Stimulated activated CD8-positive, alpha-beta memory T cell treated with anti-CD3 and anti-CD28 coated beads, Interleukin-4, amount 100 ng/mL, for 48 hours (primary cell): ENCODE measurements around the gene PMEPA1.

Source experiments
- DNase-seq: peaks from one replicate; pipeline ENCODE4 v3.0.0-alpha.2; 2020

Gene PMEPA1

GRCh38 chr20:57709823-57710799 is at the start of gene PMEPA1:
TSS of gene PMEPA1 (minus strand) at chr20:57710015. CDS start at chr20:57709582, 433 bp downstream.
- DNase-seq, result peak; percentile 91

- DNase-seq, result no peak
Observed at GRCh38 chr20:57757767-57758166, 48.0 kb upstream of the PMEPA1 start.

GRCh38 chr20:57756921-57757320 is 47.1 kb upstream of the PMEPA1 start:
- DNase-seq, result no peak

- no peak for DNase-seq
Observed at GRCh38 chr20:57756213-57756612, 46.4 kb upstream of the PMEPA1 start.

GRCh38 chr20:57755609-57756008 is 45.8 kb upstream of the PMEPA1 start:
- DNase-seq, result no peak

- no peak for DNase-seq
Observed at GRCh38 chr20:57754190-57754589, 44.4 kb upstream of the PMEPA1 start.

- no peak for DNase-seq
Observed at GRCh38 chr20:57753332-57754164, 43.7 kb upstream of the PMEPA1 start.

GRCh38 chr20:57751411-57751810 is 41.6 kb upstream of the PMEPA1 start:
- no peak for DNase-seq

- no peak for DNase-seq
Observed at GRCh38 chr20:57749869-57750268, 40.1 kb upstream of the PMEPA1 start.

GRCh38 chr20:57749131-57749690 is 39.4 kb upstream of the PMEPA1 start:
- DNase-seq, result no peak

- peak; percentile 49 for DNase-seq
Observed at GRCh38 chr20:57748601-57749130, 38.9 kb upstream of the PMEPA1 start.

- no peak for DNase-seq
Observed at GRCh38 chr20:57747861-57748481, 38.2 kb upstream of the PMEPA1 start.

GRCh38 chr20:57746832-57747404 is 37.1 kb upstream of the PMEPA1 start:
- no peak for DNase-seq

- no peak for DNase-seq
Observed at GRCh38 chr20:57746201-57746600, 36.4 kb upstream of the PMEPA1 start.

GRCh38 chr20:57744206-57744605 is 34.4 kb upstream of the PMEPA1 start:
- DNase-seq, result no peak

GRCh38 chr20:57743450-57744095 is 33.8 kb upstream of the PMEPA1 start:
- no peak for DNase-seq

GRCh38 chr20:57742507-57743181 is 32.8 kb upstream of the PMEPA1 start:
- DNase-seq, result no peak

- DNase-seq, result no peak
Observed at GRCh38 chr20:57738484-57738883, 28.7 kb upstream of the PMEPA1 start.

- DNase-seq, result no peak
Observed at GRCh38 chr20:57738053-57738452, 28.2 kb upstream of the PMEPA1 start.

GRCh38 chr20:57737349-57737748 is 27.5 kb upstream of the PMEPA1 start:
- DNase-seq, result no peak

GRCh38 chr20:57736738-57737347 is 27.0 kb upstream of the PMEPA1 start:
- DNase-seq, result no peak
